COLO829 (cell line): ENCODE measurements around the gene TOM1.

ENCODE experiments used
- DNase-seq: peaks from one replicate; pipeline ENCODE4 v3.0.0; 2012; ENCODE audit warnings: low spot score

The TOM1 gene

DNA sequence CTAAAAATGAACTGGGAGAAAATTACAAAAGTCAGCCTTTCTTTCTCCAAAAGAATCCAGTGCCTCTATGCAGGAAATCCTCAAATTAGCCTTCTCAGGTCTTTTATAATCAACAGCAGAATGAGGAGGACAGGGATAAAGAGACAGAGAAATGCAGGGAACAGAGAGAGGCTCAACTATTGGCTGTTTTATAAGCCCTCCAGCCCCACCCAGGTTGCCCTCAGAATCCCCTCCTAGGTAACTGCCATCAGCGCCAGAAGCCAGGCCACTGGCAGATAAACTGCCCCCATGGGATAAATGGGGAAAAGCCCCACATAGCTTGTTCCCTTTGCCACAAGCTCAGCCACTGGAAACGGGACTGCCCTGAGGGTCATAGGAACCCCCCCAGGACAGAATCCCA lies 70.3 kb downstream of the TOM1 start:
- no peak for DNase-seq

DNA sequence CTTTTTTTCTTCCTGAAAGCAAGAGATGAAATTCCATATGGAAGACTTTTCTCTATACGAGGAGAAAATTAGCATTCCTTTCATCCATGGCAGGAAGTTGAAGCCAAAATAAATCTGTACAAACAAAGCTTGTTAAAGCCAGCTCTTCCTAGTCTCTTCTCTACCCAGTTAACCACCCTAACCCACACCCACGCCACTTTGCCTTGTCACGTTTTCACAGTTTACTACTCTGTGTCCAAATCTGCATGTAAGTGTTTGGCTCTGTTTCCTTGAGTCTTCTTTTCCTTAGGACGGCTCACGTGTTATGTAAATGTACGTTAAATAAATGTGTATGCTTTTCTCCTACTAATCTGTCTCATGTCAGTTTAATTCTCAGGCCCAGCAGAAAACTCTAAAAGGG lies 74.1 kb downstream of the TOM1 start:
- no peak for DNase-seq

- DNase-seq: no peak
Observed at GRCh38 chr22:35375031-35375430, 75.3 kb downstream of the TOM1 start.

DNA sequence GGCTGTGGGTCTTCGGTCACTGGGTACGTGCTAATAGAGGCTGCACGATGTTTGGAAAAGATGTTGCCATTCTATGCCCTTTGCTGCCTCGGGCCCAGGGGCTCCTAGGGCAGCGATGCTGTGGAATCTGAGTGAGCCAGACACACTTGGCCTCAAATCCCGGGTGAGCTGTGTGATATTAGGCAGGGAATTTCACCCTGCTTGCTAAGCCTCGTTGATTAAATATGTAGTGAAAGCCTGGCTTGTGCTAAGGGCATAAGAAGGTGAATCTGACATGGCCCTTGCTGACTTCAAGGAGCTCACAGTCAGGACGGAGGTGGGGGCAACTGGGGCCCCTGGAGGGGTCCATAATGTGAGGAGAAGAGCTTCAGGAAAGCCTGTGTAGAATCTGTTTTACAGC lies 75.8 kb downstream of the TOM1 start:
- DNase-seq: no peak

- peak; percentile 96 for DNase-seq
Observed at GRCh38 chr22:35376728-35377472, 77.2 kb downstream of the TOM1 start.

- no peak for DNase-seq
Observed at GRCh38 chr22:35377735-35378134, 78.0 kb downstream of the TOM1 start.

GRCh38 chr22:35378621-35379020 lies 78.9 kb downstream of the TOM1 start:
- no peak for DNase-seq

DNA sequence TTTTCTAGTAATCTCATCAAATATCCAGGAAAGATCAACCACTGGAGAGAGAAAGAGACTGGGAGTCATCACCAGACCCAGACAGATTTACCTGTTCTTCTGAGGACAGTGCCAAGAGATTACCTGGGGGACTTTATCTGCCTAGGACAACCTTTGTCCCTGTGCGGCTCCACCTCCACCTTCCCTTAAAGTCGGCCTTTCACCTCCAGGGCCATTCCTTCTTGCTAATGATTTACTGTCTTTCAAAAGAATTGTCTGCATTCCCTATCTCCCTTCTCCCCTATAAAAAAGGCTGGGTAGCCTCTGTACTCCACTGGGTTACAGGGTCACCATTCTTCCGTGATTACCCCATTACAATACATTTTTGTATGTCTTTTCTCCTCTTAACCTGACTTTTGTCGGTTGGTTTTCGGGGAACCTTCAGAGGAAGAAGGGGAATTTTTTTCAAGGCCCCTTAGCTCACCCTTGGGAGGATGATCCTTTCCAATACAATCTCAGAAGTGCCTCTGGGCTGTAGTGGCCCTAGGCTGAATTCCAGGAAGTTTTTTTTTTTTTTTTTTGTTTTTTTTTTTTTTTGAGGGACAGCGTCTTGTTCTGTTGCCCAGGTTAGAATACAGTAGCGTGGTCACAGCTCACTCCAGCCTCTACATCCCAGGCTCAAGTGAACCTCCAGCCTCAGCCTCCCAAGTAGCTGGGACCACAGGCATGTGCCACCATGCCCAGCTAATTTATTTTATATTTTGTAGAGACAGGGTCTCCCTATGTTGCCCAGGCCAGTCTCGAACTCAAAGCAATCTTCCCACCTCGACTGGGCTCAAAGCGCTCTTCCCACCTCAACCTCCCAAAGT lies 79.7 kb downstream of the TOM1 start:
- DNase-seq: no peak

GRCh38 chr22:35380013-35380412 lies 80.3 kb downstream of the TOM1 start:
- no peak for DNase-seq

- peak; percentile 82 for DNase-seq
Observed at GRCh38 chr22:35380537-35381423, 81.1 kb downstream of the TOM1 start, which contains the start of gene HMOX1. TSS of gene HMOX1 (plus strand) at chr22:35381096. CDS start at chr22:35381174, 78 bp downstream.

GRCh38 chr22:35381424-35382009 lies 81.8 kb downstream of the TOM1 start:
- DNase-seq: no peak

DNA sequence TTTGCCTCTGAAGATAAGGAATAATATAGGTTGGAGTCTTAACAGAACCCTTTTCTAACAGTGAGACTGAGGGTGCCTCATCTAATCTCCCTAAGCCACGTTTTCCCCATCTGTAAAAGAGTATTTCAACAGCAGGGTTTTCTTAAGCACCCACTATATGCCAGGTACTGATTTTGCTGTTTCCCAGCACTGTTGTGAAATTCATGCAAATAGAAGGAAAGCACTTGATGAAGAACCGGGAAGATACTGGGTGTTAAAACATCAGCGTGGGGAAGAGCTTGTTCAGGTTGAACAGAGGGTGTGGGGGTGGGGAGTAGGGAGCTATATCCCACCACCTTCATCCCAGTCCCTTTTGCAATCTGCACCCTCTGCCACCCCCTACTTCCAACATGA lies 84.0 kb downstream of the TOM1 start:
- DNase-seq: no peak

- DNase-seq: no peak
Observed at GRCh38 chr22:35384527-35384926, 84.8 kb downstream of the TOM1 start.

- DNase-seq: no peak
Observed at GRCh38 chr22:35384975-35385588, 85.4 kb downstream of the TOM1 start.

GRCh38 chr22:35386670-35387288 lies 87.1 kb downstream of the TOM1 start:
- DNase-seq: no peak

DNA sequence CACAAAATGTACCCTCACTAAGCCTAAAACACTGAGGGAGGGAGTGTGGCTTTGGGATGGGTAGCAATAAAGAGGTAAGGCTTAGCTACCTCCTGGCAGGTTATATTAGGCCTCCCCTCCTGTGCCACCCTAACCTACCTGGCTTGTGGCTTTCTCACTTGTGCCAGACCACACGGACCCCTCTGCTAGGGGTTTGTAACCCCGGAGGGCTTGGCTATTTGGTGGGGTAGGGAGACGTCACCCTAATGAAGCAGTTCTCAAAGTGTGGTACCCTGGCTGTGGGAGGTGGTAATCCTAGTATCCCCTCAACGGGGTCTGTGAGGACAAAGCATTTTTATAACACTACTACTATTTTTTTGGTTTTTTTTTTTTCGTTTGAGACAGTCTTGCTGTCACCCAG lies 91.2 kb downstream of the TOM1 start:
- no peak for DNase-seq

DNA sequence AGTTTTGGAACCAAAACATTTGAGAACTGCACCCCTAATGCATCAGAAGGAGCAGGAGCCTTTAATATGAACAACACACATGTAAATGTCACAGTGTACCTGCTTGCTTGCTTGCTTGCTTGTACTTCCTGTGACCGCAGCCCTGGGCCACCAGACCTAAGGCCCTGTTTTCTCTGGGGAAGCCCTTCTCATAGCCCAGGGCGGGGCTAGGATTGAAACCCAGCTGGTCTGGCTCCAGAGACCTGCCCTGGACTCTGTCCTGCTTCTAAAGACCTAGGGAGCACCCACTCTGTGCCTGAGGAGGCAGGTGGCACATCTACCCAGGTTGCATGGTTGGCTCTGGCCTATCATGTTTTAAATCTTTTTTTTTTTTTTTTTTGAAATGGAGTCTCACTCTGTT lies 92.7 kb downstream of the TOM1 start:
- no peak for DNase-seq

GRCh38 chr22:35393116-35394010 lies 93.7 kb downstream of the TOM1 start:
- DNase-seq: no peak

- no peak for DNase-seq
Observed at GRCh38 chr22:35394011-35394312, 94.3 kb downstream of the TOM1 start.
